ENCODE results near the gene ITGBL1.

The ITGBL1 gene

DNA sequence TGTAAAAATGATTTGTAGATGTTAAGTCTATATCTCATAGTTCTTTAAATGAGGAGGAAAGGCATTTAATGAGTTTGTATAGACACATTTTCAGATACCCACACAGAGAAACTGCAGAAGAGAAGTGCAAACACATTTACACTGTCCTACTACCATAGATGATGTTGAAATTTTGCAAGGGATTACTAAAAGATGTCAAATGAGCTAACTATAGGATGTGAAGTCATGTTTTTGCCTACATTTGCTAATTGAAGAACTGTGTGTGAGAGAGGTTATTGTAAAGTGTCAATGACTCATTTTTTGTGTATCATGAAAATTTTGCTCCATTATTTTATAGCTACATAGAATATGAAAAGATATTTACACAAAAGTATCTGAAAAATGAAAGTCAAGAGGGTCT, 178.9 kb downstream of the ITGBL1 start:
- no peak overlapping the region for H3K4me3 ChIP-seq (replicated peaks; ENCODE audit: low read depth, low read length)
- TF ChIP-seq, protein P1, sequence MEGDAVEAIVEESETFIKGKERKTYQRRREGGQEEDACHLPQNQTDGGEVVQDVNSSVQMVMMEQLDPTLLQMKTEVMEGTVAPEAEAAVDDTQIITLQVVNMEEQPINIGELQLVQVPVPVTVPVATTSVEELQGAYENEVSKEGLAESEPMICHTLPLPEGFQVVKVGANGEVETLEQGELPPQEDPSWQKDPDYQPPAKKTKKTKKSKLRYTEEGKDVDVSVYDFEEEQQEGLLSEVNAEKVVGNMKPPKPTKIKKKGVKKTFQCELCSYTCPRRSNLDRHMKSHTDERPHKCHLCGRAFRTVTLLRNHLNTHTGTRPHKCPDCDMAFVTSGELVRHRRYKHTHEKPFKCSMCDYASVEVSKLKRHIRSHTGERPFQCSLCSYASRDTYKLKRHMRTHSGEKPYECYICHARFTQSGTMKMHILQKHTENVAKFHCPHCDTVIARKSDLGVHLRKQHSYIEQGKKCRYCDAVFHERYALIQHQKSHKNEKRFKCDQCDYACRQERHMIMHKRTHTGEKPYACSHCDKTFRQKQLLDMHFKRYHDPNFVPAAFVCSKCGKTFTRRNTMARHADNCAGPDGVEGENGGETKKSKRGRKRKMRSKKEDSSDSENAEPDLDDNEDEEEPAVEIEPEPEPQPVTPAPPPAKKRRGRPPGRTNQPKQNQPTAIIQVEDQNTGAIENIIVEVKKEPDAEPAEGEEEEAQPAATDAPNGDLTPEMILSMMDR (IDR thresholded peaks at IDR 0.05; ENCODE audit: insufficient read depth, low read length, poor library complexity, severe bottlenecking): no peak
- DNase-seq (ENCODE audit: extremely low read depth, insufficient read length): no peak
- no peaks in the 10 kb centered on the region; the same call in 1 of the 2 replicates for H3K27me3 ChIP-seq (replicated peaks; ENCODE audit: control insufficient read depth, insufficient read depth, low read length)
- H3K36me3 ChIP-seq (ENCODE audit: control insufficient read depth, insufficient read depth, low read length): no peaks in the 10 kb centered on the region

DNA sequence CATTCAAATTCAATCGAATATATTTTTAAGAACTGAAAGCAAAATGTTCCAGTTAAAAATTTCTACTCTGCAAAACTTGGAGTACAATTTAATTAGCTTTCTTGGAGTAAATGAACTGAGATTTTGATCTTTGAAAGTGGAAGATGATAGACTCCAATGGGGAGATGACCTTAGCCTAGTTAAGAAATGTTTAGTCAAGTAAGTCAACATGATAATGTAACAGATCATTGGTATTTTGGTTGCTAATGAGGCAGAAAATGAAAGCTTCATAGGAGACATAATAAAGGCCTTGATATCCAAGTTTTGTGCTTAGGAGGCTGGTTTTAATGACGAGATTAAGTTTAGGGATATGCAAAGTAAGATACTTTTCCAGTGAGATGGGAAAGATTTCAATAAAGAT, 181.7 kb downstream of the ITGBL1 start:
- Histone ChIP-seq H3K4me3 (replicated peaks; ENCODE audit: low read depth, low read length) (no peak overlapping the region), H3K36me3 (ENCODE audit: control insufficient read depth, insufficient read depth, low read length) (no peaks in the 10 kb centered on the region), H3K27me3 (replicated peaks; ENCODE audit: control insufficient read depth, insufficient read depth, low read length) (no peaks in the 10 kb centered on the region; the same call in 1 of the 2 replicates)
- TF ChIP-seq, protein P1 (IDR thresholded peaks at IDR 0.05; ENCODE audit: insufficient read depth, low read length, poor library complexity, severe bottlenecking): no peak
- no peak for DNase-seq (ENCODE audit: extremely low read depth, insufficient read length)

DNA sequence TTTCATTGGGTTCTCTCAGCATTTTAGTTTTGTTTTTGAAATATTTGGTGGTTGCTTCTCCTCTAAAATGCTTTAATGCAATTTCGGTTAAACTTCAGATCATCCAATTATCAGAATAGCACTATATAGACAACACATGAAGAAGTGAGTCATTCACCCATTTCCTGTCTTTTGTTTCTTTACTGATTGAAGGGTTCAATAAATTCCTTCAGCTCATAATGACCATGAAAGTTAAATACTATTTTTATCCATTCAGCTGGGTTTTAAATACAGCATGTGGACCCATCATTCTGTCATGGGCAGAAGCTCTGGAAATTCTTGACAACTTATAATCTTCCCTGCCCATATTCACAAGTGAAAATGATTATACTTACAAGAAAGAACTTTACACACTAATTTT, 187.2 kb downstream of the ITGBL1 start:
- no peaks in the 10 kb centered on the region for H3K36me3 ChIP-seq (ENCODE audit: control insufficient read depth, insufficient read depth, low read length)
- TF ChIP-seq, protein P1 (IDR thresholded peaks at IDR 0.05; ENCODE audit: insufficient read depth, low read length, poor library complexity, severe bottlenecking): no peak
- no peak overlapping the region for H3K4me3 ChIP-seq (replicated peaks; ENCODE audit: low read depth, low read length)
- no peak for DNase-seq (ENCODE audit: extremely low read depth, insufficient read length)
- H3K27me3 ChIP-seq (replicated peaks; ENCODE audit: control insufficient read depth, insufficient read depth, low read length): no peaks in the 10 kb centered on the region

DNA sequence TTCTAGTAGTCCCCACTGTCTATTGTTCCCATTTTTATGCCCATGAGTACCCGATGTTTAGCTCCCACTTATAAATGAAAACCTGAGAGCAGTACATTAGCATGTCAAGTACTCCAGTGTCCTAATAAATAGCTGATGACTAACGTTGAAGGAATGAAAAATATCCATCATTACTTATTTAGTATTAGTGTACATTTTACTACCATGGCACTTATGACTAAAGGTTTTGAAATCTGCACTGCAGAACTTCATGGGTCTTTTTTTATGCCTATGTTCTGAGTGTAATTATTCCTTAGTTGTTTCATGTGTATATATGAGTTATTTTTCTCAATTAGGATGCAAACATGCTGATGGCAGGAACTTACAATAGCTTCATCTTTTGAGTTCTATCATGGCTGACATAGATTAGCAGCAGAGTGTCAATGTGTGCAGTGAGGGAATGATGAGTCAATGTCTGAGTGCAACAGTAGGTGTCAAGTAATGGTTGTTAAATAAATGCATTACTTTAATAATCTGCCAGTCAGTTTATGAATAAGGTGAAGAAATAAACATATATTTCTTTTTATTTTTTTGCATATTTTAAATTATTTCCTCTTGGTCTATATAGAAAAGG, 188.4 kb downstream of the ITGBL1 start:
- TF ChIP-seq, protein P1 (IDR thresholded peaks at IDR 0.05; ENCODE audit: insufficient read depth, low read length, poor library complexity, severe bottlenecking): no peak
- Histone ChIP-seq H3K4me3 (replicated peaks; ENCODE audit: low read depth, low read length) (no peak overlapping the region), H3K27me3 (replicated peaks; ENCODE audit: control insufficient read depth, insufficient read depth, low read length) (no peaks in the 10 kb centered on the region), H3K36me3 (ENCODE audit: control insufficient read depth, insufficient read depth, low read length) (no peaks in the 10 kb centered on the region)
- DNase-seq (ENCODE audit: extremely low read depth, insufficient read length): no peak

DNA sequence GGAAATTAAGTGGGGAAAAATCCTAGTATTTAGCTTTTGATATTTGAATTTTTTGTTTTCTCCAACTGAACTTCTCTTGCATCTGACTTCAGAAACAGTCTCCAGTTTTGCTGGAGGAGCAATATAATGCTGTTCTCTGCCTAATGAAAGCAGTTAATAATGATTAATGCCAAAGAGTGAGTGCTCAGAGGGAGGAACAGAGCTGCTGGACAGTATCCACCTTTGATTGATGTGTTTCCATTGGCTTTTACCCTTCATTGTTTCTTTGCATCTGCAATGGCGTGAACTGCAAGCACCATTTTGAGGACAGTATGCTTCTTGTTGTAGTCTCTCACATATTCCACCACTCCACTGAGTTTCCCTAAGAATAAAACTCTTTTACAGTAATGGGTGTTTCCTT, 193.4 kb downstream of the ITGBL1 start:
- Histone ChIP-seq H3K27me3 (replicated peaks; ENCODE audit: control insufficient read depth, insufficient read depth, low read length) (no peaks in the 10 kb centered on the region), H3K36me3 (ENCODE audit: control insufficient read depth, insufficient read depth, low read length) (no peaks in the 10 kb centered on the region), H3K4me3 (replicated peaks; ENCODE audit: low read depth, low read length) (no peak overlapping the region)
- DNase-seq (ENCODE audit: extremely low read depth, insufficient read length): no peak
- TF ChIP-seq, protein P1 (IDR thresholded peaks at IDR 0.05; ENCODE audit: insufficient read depth, low read length, poor library complexity, severe bottlenecking): no peak

DNA sequence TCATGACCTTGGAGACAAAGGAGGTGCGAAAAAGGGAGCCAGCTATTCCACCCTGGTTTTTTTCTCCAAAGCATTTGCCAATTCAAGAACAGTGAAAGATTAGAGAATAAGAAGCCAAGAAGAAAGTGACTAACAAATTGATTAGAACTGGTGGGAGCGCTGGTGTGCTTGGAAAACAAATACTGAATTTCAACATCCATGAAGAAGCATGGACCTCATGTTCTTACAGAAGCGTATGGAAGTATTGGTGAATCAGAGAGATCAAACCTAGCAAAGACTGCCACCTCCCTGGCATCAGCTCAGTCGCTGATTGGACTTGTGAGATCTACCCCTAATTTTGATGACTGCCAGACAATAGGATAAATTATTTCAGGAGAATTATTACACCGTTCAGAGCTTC, 195.3 kb downstream of the ITGBL1 start:
- no peak overlapping the region for H3K4me3 ChIP-seq (replicated peaks; ENCODE audit: low read depth, low read length)
- DNase-seq (ENCODE audit: extremely low read depth, insufficient read length): no peak
- no peaks in the 10 kb centered on the region for H3K36me3 ChIP-seq (ENCODE audit: control insufficient read depth, insufficient read depth, low read length)
- no peaks in the 10 kb centered on the region for H3K27me3 ChIP-seq (replicated peaks; ENCODE audit: control insufficient read depth, insufficient read depth, low read length)
- TF ChIP-seq, protein P1 (IDR thresholded peaks at IDR 0.05; ENCODE audit: insufficient read depth, low read length, poor library complexity, severe bottlenecking): no peak
